Measurements from ENCODE around the gene GP5. TPM values are rescaled to one million over a fixed set of nuclear protein-coding genes. Genes with fewer than 3 reads are reported as not detected.

The GP5 gene
- total and polyA plus RNA-seq, 4 donors = 0.03 to 3.3 (median 0.16) TPM

DNA sequence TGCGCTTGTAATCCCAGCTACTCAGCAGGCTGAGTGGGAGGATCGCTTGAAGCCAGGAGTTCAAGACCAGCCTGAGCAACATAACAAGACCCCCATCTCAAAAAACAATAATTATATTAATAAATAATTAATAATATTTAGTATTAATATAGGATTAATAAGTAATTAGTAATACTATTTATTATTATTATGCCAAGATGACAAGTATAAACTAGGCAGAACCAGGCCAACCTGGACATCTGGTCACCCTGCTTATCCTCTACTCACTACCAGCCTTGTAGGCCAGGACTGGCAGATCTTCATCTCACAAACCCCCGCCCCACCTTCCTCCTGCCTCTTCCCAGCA, 48.4 kb downstream of the GP5 start:
- no peak for DNase-seq (ENCODE audit: low spot score)
- H3K27ac ChIP-seq (ENCODE audit: low read depth in 1 of 2, low read length in 2 of 2) = peak overlapping the region; percentile 95
- H3K4me1 ChIP-seq (ENCODE audit: control insufficient read depth in 4 of 4, insufficient read depth in 4 of 4, low read length in 3 of 4) = peaks cover 0 to 14% (median 5%) of the 10 kb centered on the region in 4 donors
- no peaks in the 10 kb centered on the region for H3K27me3 ChIP-seq (ENCODE audit: control insufficient read depth in 4 of 4, insufficient read depth in 4 of 4, low read length in 3 of 4)
- 33% methylated on average over 3 of the region's 3 CpGs for WGBS
- H3K4me3 ChIP-seq (ENCODE audit: low read depth in 1 of 3, low read length in 3 of 3) = peak overlapping the region; percentile 83 to 89 (median 84)
- H3K9me3 ChIP-seq (ENCODE audit: control insufficient read depth in 4 of 4, low read length in 3 of 4) = no peaks in the 10 kb centered on the region
- peaks cover 0 to 2% (median 0%) of the 10 kb centered on the region in 4 donors for H3K36me3 ChIP-seq (ENCODE audit: control insufficient read depth in 4 of 4, insufficient read depth in 3 of 4, low read depth in 1 of 4, low read length in 3 of 4)
- H3K9ac ChIP-seq (ENCODE audit: low read depth in 1 of 2, low read length in 2 of 2) = peak overlapping the region; percentile 86 to 96
- no peak for TF ChIP-seq JUND (IDR thresholded peaks at IDR 0.05)
- TF ChIP-seq TAF1 (conservative IDR thresholded peaks at IDR 0.05) = no peak
- no peak for TF ChIP-seq FOXA1 (IDR thresholded peaks at IDR 0.05)
- no peak for TF ChIP-seq FOXA2 (IDR thresholded peaks at IDR 0.05)
- no peak for TF ChIP-seq RXRA (IDR thresholded peaks at IDR 0.05)
- TF ChIP-seq CTCF (IDR thresholded peaks at IDR 0.05; ENCODE audit: low read depth, low read length, missing input control) = no peak
- TF ChIP-seq, protein P1, sequence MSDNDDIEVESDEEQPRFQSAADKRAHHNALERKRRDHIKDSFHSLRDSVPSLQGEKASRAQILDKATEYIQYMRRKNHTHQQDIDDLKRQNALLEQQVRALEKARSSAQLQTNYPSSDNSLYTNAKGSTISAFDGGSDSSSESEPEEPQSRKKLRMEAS (IDR thresholded peaks at IDR 0.05) = no peak
- no peak for TF ChIP-seq YY1 (IDR thresholded peaks at IDR 0.05)
- TF ChIP-seq HNF4A (conservative IDR thresholded peaks at IDR 0.05) = no peak
- no peak for TF ChIP-seq HNF4G (IDR thresholded peaks at IDR 0.05)
- no peak for TF ChIP-seq RAD21 (IDR thresholded peaks at IDR 0.05)
- no peak for TF ChIP-seq GABPA (IDR thresholded peaks at IDR 0.05 in 1 of 2, conservative IDR thresholded peaks at IDR 0.05 in 1 of 2)
- no peak for TF ChIP-seq ATF3 (IDR thresholded peaks at IDR 0.05)
- TF ChIP-seq, protein P2, sequence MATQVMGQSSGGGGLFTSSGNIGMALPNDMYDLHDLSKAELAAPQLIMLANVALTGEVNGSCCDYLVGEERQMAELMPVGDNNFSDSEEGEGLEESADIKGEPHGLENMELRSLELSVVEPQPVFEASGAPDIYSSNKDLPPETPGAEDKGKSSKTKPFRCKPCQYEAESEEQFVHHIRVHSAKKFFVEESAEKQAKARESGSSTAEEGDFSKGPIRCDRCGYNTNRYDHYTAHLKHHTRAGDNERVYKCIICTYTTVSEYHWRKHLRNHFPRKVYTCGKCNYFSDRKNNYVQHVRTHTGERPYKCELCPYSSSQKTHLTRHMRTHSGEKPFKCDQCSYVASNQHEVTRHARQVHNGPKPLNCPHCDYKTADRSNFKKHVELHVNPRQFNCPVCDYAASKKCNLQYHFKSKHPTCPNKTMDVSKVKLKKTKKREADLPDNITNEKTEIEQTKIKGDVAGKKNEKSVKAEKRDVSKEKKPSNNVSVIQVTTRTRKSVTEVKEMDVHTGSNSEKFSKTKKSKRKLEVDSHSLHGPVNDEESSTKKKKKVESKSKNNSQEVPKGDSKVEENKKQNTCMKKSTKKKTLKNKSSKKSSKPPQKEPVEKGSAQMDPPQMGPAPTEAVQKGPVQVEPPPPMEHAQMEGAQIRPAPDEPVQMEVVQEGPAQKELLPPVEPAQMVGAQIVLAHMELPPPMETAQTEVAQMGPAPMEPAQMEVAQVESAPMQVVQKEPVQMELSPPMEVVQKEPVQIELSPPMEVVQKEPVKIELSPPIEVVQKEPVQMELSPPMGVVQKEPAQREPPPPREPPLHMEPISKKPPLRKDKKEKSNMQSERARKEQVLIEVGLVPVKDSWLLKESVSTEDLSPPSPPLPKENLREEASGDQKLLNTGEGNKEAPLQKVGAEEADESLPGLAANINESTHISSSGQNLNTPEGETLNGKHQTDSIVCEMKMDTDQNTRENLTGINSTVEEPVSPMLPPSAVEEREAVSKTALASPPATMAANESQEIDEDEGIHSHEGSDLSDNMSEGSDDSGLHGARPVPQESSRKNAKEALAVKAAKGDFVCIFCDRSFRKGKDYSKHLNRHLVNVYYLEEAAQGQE (IDR thresholded peaks at IDR 0.05) = no peak
- no peak for TF ChIP-seq ZBTB33 (IDR thresholded peaks at IDR 0.05)
- no peak for TF ChIP-seq SP1 (IDR thresholded peaks at IDR 0.05)
- no peak for TF ChIP-seq NR2F2 (IDR thresholded peaks at IDR 0.05)

DNA sequence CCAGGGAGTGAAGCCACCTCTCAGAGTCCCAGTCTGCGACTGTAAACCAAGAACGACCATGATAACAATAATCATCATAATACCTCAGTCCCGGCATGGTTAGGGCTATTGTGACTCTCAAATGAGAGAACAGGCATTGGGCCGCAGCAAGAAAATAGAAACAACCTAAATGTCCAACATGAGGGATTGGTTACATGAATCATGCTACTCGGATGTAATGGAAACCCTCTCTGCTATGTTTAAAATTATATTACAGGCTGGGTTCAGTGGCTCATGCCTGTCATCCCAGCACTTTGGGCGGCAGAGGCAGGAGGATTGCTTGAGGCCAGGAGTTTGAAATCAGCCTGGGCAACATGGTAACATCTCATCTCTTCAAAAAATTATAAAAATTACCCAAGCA, 50.7 kb downstream of the GP5 start:
- H3K4me1 ChIP-seq (ENCODE audit: control insufficient read depth in 4 of 4, insufficient read depth in 4 of 4, low read length in 3 of 4) = peaks cover 0 to 14% (median 6%) of the 10 kb centered on the region in 4 donors
- TF ChIP-seq JUND (IDR thresholded peaks at IDR 0.05) (no peak), FOXA1 (IDR thresholded peaks at IDR 0.05) (no peak), SP1 (IDR thresholded peaks at IDR 0.05) (no peak)
- TF ChIP-seq, protein P1 (IDR thresholded peaks at IDR 0.05) = no peak
- DNase-seq (ENCODE audit: low spot score) = no peak
- WGBS = 89% methylated on average over 6 of the region's 6 CpGs
- peaks cover 0 to 5% (median 1%) of the 10 kb centered on the region in 4 donors for H3K36me3 ChIP-seq (ENCODE audit: control insufficient read depth in 4 of 4, insufficient read depth in 3 of 4, low read depth in 1 of 4, low read length in 3 of 4)
- H3K9me3 ChIP-seq (ENCODE audit: control insufficient read depth in 4 of 4, low read length in 3 of 4) = no peaks in the 10 kb centered on the region
- H3K9ac ChIP-seq (ENCODE audit: low read depth in 1 of 2, low read length in 2 of 2) = no peak overlapping the region
- H3K27ac ChIP-seq (ENCODE audit: low read depth in 1 of 2, low read length in 2 of 2) = no peak overlapping the region
- H3K4me3 ChIP-seq (ENCODE audit: low read depth in 1 of 3, low read length in 3 of 3) = no peak overlapping the region
- H3K27me3 ChIP-seq (ENCODE audit: control insufficient read depth in 4 of 4, insufficient read depth in 4 of 4, low read length in 3 of 4) = no peaks in the 10 kb centered on the region

Data from liver (tissue), 9 donors.